HG03354 (cell line): ENCODE results near the gene KRTAP10-3.
"Not testable (repeated sequence)": the region's sequence is repeated elsewhere in the genome, so short reads cannot be mapped to it uniquely, and the experiment has no call there.

ENCODE experiments used
- ATAC-seq: cut with Tn5 transposase; IDR thresholded peaks from one replicate; pipeline ENCODE4 v1.9.1; 2021; ENCODE audit warnings: mild to moderate bottlenecking; ENCODE audit not compliant: unreplicated experiment, poor library complexity, severe bottlenecking

KRTAP10-3 gene, protein sequence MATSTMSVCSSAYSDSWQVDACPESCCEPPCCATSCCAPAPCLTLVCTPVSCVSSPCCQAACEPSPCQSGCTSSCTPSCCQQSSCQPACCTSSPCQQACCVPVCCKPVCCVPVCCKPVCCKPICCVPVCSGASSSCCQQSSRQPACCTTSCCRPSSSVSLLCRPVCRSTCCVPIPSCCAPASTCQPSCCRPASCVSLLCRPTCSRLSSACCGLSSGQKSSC

GRCh38 chr21:44558695-44559094 is at the start of gene KRTAP10-3:
Gene KRTAP10-3 (minus strand): TSS chr21:44558795. CDS start chr21:44558715, 80 bp downstream.
- ATAC-seq = no peak

DNA sequence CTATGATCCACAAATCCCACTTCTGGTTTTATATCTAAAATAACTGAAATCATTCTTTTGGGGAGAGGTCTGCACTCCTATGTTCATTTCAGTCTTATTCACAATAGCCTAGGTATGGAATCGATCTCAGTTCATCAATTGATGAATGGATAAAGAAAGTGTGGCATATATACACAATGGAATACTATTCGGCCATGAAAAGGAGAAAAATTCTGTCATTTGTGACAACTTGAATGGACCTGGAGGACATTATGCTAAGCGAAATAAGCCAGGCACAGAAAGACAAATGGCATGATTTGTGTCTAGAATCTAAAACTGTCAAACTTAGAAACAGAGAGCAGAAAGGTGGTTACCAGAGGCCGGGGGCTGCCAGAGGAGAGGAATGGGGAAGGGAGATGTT is 47.9 kb upstream of the KRTAP10-3 start:
- no peak for ATAC-seq

GRCh38 chr21:44603911-44604310 is 45.3 kb upstream of the KRTAP10-3 start:
- no peak for ATAC-seq

DNA sequence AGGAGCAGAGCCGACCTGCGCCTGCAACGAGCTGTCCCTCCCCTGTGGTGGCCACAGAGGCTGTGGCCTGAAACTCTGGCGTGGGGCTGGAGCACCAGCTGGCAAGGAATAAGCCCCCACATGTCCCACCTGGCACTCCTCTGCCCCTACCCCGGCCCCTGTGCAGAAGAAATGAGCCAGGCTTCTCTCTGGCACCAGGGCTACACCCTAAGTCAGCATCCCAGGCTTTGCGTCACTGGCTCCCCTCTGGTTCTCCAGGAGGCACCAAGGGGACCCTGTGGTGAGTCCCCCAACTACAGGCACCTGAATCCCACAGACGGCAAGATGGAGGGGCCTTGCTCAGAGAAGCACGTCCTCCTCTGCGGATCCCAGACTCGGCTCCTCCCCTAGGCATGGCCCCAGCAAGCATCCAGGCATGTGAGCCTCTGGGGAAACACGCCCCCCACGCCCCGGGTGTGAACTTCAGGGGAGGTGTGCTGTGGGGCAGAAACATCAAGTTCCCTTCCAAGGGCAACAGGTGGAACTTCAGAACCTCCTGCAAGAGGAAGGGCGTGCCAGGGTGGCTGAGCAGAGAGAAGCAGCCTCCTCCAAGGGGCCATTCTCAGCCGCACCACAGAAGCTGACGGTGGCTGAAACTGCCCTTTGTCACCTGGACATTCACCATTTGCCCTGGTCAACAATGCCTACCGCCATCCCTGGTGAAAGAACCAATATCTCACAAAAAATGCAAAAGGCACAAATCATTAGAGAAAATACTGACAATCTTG is 44.7 kb upstream of the KRTAP10-3 start:
- ATAC-seq = no peak

GRCh38 chr21:44602463-44602850 is 43.9 kb upstream of the KRTAP10-3 start:
- no peak for ATAC-seq

- no peak for ATAC-seq
Measured at GRCh38 chr21:44601596-44602462, 43.2 kb upstream of the KRTAP10-3 start.

DNA sequence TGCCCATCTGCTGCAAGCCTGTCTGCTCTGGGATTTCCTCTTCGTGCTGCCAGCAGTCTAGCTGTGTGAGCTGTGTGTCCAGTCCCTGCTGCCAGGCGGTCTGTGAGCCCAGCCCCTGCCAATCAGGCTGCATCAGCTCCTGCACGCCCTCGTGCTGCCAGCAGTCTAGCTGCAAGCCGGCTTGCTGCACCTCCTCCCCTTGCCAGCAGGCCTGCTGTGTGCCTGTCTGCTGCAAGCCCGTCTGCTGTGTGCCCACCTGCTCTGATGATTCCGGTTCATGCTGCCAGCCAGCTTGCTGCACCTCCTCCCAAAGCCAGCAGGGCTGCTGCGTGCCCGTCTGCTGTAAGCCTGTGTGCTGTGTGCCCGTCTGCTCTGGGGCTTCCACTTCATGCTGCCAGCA is 42.5 kb upstream of the KRTAP10-3 start:
- not testable (repeated sequence) for ATAC-seq

GRCh38 chr21:44600118-44600978 is 41.8 kb upstream of the KRTAP10-3 start, which contains the start of gene KRTAP10-7:
Gene KRTAP10-7 (plus strand): TSS chr21:44600597. CDS start chr21:44600622, 25 bp downstream.
- not testable (repeated sequence) for ATAC-seq

DNA sequence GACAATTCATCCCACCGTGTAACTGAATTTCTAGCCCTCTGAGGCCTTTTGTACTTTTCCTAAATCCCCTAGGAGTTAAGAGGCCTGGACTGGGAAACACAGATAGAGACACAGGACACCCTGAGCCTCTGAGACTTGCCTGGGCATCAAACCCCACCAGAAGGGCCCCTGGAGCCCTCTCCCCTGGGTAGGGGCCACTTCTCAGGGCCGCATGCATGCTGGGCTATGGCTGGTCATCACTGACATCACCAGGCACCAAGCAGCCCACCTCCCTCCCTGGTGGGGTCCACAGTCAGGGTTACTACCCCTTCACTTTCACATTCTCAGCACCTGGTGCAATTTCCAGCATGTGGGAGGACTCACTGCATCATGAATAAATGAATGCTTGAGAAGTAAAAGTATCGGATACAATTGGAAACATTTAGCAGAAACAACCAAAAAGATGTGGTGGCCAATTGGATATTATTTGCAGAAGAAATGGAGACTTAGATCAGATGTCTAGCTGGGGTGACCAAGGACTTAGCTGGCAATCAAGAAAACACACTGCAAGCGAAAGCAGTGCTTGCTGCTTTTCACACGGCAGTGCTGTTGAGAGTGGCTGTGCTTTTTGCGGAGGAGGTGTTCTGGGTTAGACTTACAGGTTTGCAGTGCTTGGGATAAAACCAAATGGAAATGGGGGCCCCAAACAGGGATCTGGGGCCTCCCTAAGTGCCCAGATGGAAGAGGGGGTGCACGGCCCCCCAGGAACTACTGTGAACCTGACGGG is 40.9 kb upstream of the KRTAP10-3 start:
- no peak for ATAC-seq

DNA sequence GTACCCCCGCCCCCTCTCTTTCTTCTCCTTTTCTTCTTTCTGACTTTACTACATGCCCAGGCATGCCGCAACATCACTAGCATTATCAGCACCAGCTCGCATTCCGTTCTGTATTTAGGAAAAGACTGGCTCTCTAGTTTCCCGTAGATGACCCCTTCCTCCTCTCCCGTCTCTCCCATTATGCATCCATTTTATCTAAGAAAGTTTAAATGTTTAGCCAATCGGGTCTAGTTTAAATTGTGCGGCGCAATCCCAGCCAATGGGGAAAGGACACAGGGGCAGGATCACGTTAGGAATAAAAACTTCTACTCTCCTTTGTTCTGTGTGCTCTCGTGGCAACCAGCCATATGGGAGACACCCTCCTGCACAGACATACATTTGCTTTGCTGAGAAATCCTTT is 39.5 kb upstream of the KRTAP10-3 start:
- ATAC-seq = no peak

DNA sequence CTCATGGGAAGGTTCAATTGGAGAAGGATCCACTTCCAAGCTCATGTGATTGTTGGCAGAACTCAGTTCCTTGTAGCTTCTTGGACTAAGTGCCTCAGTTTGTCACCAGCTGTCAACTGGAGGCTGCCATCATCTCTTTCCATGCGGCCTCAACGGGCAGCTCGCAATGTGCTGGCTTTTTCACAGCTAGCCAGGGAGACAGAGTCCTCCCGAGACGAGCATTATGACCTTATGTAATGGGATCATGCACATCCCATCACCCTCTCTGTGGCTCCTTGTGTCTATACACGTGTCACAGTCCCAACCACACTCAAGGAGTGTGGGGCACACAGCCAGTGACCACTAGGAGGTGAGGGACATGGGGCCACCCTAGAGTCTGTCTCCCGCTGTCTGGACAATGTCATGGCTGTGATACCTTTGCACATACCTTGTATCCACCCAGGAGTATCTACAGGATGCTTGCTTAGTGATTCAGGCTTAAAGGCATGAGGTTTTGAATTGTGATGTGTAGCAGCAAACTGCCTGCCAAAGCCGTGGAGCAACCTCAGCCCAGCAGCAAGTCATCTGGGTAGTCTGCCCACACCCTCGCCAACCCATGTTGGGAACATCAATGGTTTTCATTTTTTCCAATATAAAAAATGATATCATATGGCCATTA is 37.6 kb upstream of the KRTAP10-3 start:
- ATAC-seq = no peak

GRCh38 chr21:44595524-44595923 is 36.9 kb upstream of the KRTAP10-3 start:
- ATAC-seq = no peak

GRCh38 chr21:44594406-44594916 is 35.9 kb upstream of the KRTAP10-3 start:
- ATAC-seq = no peak

DNA sequence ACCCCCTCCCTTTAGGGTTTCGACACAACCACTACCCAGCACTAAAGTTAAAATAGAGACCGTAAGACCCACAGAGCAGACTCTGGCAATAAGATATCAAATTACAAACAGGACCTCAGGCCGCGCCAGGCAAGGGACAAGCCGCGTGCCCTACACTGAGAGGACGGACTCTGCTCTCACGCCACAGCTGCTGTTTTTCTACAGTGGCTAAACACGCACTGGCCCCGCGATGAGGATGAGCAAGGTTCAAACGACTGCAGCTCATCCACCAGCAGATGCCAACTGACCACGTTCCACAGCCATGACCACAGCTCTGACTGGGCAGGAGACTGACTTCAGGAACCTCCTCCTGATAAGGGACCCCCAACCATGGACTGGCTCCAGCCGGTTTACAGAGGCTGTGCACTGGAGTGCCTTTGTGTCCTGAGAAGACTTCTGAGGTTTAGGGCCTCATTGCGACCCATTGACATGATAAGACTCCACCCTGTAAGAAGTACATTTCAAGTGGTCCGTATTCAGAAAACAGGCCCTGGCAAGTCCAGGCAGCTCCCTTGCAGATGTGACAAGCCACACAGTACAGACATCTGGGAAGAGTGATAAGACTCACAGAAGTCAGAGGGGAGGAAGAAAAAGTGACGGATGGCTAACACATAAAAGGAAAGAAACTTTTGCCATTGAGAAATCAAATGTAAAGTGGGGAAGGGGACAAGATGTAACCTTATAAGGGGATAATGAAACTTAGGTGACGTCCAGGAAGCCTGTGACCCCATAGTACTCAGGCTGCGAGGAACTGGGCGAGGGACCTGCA is 35.2 kb upstream of the KRTAP10-3 start:
- ATAC-seq = no peak

DNA sequence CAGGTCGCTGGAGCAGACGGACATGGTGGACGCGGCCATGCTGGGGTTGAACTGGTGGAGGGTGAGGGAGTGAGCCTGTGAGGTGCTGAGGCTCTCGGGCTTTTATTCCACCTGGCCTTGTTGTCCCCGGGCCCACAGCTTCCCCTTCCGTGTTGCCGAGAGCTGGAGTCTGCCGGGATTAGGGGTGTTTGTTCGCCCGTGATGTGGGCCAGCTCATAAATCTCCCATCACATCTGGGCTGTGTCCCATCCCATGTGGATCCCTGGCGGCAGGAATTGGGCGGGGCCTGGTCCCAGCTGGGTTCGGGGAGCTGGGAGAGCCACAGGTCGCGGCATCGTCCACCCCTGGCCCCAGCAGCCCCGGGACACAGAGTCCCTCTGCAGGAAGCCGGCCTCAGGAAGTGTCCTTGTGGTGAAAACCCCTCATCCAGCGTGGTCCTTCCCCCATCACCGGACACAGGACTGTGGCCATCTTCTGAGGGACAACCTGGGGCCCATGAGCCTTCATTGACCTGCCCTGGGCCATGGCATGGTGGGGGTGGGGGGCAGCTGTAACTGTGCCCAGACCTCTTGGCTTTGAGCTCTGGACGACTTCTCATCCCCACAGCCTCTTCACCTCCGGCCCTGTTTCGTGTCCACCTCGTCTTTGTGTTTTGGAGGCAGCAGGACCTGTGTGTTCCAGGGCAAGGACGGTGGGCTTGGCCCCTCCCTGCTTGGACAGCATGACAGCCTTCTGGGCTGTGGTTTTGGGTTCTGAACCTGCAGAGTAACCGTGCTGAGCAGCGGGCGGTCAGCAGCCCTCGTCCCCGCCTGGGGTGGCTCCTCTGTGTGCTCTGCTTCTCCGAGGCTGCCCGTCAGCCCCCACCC is 34.1 kb upstream of the KRTAP10-3 start, which contains the start of gene KRTAP10-6:
Gene KRTAP10-6, minus strand, starts transcription at position 60 of the 866 bp plus-strand sequence. Its CDS starts 21 bp downstream, at position 39.
- no peak for ATAC-seq

DNA sequence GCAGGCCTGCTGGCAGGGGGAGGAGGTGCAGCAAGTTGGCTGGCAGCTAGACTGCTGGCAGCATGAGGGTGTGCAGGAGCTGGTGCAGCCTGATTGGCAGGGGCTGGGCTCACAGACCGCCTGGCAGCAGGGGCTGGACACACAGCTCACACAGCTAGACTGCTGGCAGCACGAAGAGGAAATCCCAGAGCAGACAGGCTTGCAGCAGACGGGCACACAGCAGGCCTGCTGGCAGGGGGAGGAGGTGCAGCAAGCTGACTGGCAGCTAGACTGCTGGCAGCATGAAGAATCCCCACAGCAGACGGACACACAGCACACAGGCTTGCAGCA is 33.2 kb upstream of the KRTAP10-3 start:
- ATAC-seq = not testable (repeated sequence)
